Middle frontal gyrus (tissue), 1 donor: ENCODE measurements around the gene CELA3A.
"Not testable (repeated sequence)": the region's sequence is repeated elsewhere in the genome, so short reads cannot be mapped to it uniquely, and the experiment has no call there.

Source experiments
- DNase-seq: peaks from one replicate; pipeline ENCODE4 v3.0.0-alpha.2; 2015; ENCODE audit warnings: low spot score; ENCODE audit errors: extremely low spot score

The CELA3A gene

GRCh38 chr1:22001409-22001808 lies at the start of gene CELA3A:
Gene CELA3A, plus strand, starts transcription at chr1:22001657. Its CDS starts 18 bp downstream, at chr1:22001675.
- no peak for DNase-seq

DNA sequence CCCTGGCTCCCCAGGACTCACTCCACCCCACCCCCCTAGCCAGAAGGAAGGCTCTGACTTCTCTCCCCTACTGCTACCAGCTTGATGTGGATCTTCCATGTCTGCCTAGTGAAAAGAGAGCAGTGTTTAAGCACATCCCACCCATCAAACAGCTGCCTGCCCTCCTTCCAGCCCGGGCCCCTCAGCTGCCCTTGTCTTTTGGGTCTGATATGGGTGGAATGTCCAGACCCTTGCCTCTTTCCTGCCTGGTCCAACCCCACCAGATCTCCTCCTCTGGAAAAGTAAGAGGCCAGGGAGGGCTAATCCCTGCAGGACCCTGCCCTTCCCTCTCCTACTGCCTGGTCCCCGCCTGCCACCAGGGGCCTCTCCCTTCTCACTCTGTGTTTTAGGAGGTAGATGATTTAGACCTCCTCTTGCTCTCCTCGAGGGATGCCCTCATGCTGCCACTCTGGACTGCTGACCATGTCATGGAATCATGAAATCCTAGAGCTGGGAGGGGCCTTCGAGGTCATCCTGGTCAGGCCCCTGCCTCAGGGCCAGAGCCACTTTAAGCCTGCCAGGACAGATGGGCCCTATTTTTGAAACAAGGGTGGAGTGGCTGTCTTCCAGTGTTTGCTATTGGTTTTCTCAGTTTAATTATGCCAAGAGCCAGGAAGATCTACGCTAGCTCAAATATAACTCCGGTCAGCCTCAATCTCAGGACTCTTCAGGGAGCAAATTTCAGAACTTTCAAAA lies 48.5 kb upstream of the CELA3A start:
- no peak for DNase-seq

- no peak for DNase-seq
These were observed 46.4 kb upstream of the CELA3A start for GRCh38 chr1:21955058-21955457.

GRCh38 chr1:21955501-21956281 lies 45.8 kb upstream of the CELA3A start:
- DNase-seq, result no peak

GRCh38 chr1:21956720-21957552 lies 44.5 kb upstream of the CELA3A start:
- DNase-seq, result no peak

GRCh38 chr1:21961337-21961736 lies 40.1 kb upstream of the CELA3A start:
- DNase-seq, result no peak

GRCh38 chr1:21961799-21962198 lies 39.7 kb upstream of the CELA3A start:
- no peak for DNase-seq

GRCh38 chr1:21963477-21964217 lies 37.8 kb upstream of the CELA3A start:
- DNase-seq, result peak; percentile 6

- no peak for DNase-seq
These were observed 35.0 kb upstream of the CELA3A start for GRCh38 chr1:21966247-21967000.

DNA sequence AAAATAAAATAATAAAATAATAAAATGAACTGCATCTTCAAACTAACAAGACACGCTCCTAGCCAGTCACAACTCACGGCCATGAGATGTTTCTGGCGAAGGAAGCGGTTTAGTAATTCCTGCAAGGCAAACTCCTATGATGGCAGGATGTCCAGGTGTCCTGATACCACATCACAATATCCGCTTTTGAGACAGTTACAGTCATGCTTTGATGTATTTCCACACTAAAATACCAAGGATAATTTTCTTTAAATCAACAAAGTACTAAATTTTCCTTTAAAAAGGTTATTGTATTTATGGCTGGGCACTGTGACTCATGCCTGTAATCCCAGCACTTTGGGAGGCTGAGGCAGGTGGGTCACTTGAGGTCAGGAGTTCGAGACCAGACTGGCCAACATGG lies 34.2 kb upstream of the CELA3A start:
- not testable (repeated sequence) for DNase-seq

GRCh38 chr1:21969066-21969465 lies 32.4 kb upstream of the CELA3A start:
- not testable (repeated sequence) for DNase-seq

DNA sequence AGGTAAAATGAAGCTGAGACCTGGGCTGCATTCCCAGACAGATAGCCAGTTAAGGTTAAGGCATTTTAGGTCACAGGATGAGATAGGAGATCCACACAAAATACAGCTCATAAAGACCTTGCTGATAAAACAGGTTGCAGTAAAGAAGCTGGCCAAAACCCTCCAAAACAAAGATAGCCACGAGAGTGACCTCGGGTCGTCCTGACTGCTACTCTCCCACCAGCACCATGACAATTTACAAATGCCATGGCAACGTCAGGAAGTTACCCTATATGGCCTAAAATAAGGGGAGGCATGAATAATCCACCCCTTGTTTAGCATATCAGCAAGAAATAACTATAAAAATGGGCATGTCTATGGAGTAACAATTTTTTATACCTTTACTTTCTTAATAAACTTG lies 30.9 kb upstream of the CELA3A start:
- DNase-seq, result not testable (repeated sequence)

GRCh38 chr1:21972973-21973441 lies 28.4 kb upstream of the CELA3A start:
- not testable (repeated sequence) for DNase-seq

DNA sequence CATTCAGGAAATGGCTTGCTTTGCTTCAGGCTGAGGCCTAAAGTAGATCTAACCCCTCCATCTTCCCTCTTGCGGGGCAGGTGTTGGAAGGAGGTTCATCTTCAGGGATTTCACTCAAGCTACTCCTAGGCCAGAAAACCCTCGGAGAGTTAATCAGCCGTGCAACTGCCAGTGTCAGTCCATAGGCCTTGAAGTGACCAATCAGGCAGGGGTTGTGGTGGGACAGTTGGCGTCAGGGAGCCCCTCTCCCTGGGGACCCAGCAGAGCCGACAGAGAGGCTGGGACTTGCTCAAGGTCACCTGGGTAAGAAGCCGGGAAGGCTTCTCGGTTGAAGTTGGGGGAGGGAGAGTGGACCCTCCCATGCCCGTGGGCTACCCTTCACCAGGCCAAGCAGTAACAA lies 27.5 kb upstream of the CELA3A start:
- DNase-seq, result not testable (repeated sequence)

GRCh38 chr1:21974699-21975098 lies 26.8 kb upstream of the CELA3A start:
- DNase-seq, result not testable (repeated sequence)

GRCh38 chr1:21975296-21975695 lies 26.2 kb upstream of the CELA3A start:
- DNase-seq, result not testable (repeated sequence)

DNA sequence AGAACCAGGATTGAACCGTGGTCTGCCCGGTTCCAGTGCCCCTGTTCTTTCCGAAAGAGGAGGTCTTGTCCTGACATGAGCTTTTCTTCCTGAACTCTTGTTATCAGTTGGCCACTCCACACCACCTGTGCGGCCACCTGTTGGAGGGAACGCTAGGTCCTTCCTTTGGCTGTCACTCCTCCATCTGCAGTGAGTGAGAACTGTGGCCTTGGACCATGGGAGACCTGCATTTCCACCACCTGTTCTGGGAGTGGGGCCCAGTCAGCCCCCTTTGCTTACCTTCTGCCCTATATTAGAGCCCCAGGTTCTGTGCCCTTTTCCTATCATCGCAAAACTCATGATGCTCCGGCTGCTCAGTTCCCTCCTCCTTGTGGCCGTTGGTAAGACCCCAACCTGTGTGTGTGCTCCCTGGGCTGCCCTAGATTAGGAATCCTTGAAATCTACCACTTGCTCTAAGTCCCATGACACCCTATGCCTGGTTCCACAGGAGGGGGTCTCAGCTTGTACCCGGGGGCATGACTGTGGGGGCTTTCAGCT lies 24.7 kb upstream of the CELA3A start, which contains the start of gene CELA3B:
CELA3B (plus strand) TSS at position 320 of the 537 bp plus-strand sequence; CDS start at position 338, 18 bp downstream.
- DNase-seq, result not testable (repeated sequence)

- not testable (repeated sequence) for DNase-seq
These were observed 23.2 kb upstream of the CELA3A start for GRCh38 chr1:21978209-21978608.

- DNase-seq, result not testable (repeated sequence)
These were observed 20.8 kb upstream of the CELA3A start for GRCh38 chr1:21980515-21981220.
